GM12878 (cell line): Measurements from ENCODE around the gene LNX2. TPM values are rescaled to one million over a fixed set of nuclear protein-coding genes. Genes with fewer than 3 reads are reported as not detected.

Experiments used
- ATAC-seq: fragments of 200-7000 bp; cut with Tn5 transposase; 3 replicates; pipeline ENCODE4 v1.9.1; 2020; ENCODE audit warnings: mild to moderate bottlenecking, moderate library complexity
- BruUV-seq: library from RNA; stranded (reverse); fragments of 400-500 nt; replicated peaks from 2 replicates; lab custom pipeline; 2021; lab: Mats Ljungman, UMichigan
- CTCF ChIA-PET: fragments of 300-600 bp; sonication (Branson Sonifier 250); formaldehyde crosslinking; extraction: SDS; loops from one replicate; lab custom pipeline; 2021; ENCODE audit warnings: inconsistent platforms; lab: Yijun Ruan, JAX
- POLR2A ChIA-PET: fragments of 350-600 bp; formaldehyde crosslinking; extraction: SDS; loops from one replicate; lab custom pipeline; 2021; ENCODE audit warnings: inconsistent platforms; lab: Charles Lee
- RAD21 ChIA-PET: fragments of 300-600 bp; sonication (Branson Sonifier 250); formaldehyde crosslinking; loops from one replicate; lab custom pipeline; 2023; ENCODE audit warnings: antibody characterized with exemption; ENCODE audit not compliant: unreplicated experiment; lab: Charles Lee
- SMC1A ChIA-PET: fragments of 300-600 bp; sonication (Branson Sonifier 250); formaldehyde crosslinking; loops from one replicate; lab custom pipeline; 2023; ENCODE audit not compliant: unreplicated experiment, uncharacterized antibody; lab: Charles Lee
- DNase-seq: peaks from one replicate; pipeline ENCODE4 v3.0.0-alpha.2; 2011; ENCODE audit warnings: low read depth, low spot score
- FAIRE-seq: peaks from 3 replicates; lab custom pipeline; 2011; peaks lifted over from hg19 to GRCh38; lab: Jason Lieb, UNC
- H2AFZ ChIP-seq: 2 replicates; pipeline ENCODE4 v1.6.0; 2011; ENCODE audit warnings: low read depth, low read length, control low read depth; ENCODE audit not compliant: control insufficient read depth
- H3K27ac ChIP-seq: 2 replicates; pipeline ENCODE4 v1.5.1; 2011; ENCODE audit warnings: control low read depth; ENCODE audit not compliant: control insufficient read depth, insufficient read depth
- H3K27me3 ChIP-seq, 2 experiments: replicated peaks in 1 of 2; 2 replicates each; pipeline versions ENCODE4 v1.6.0 to v1.6.1; 2011; ENCODE audit warnings: low read length in 1 of 2; ENCODE audit not compliant: control insufficient read depth in 2 of 2, insufficient read depth in 2 of 2
- H3K36me3 ChIP-seq, 2 experiments: 2 replicates each; pipeline ENCODE4 v1.5.1; 2011; ENCODE audit warnings: low read length in 1 of 2; ENCODE audit not compliant: control insufficient read depth in 2 of 2, insufficient read depth in 2 of 2
- H3K4me1 ChIP-seq: 2 replicates; pipeline ENCODE4 v1.6.1; 2011; ENCODE audit warnings: mild to moderate bottlenecking, low read length, moderate library complexity, mixed read lengths; ENCODE audit not compliant: control insufficient read depth, insufficient read depth
- H3K4me2 ChIP-seq: 2 replicates; pipeline ENCODE4 v1.6.0; 2011; ENCODE audit warnings: control low read depth; ENCODE audit not compliant: control insufficient read depth, insufficient read depth
- H3K4me3 ChIP-seq: fragments of 200-600 bp; sonication (generic); 2 replicates; pipeline ENCODE4 v1.5.1; 2016
- H3K79me2 ChIP-seq: 2 replicates; pipeline ENCODE4 v1.6.0; 2011; ENCODE audit warnings: low read length; ENCODE audit not compliant: control insufficient read depth, insufficient read depth
- H3K9ac ChIP-seq: 2 replicates; pipeline ENCODE4 v1.8.0; 2011; ENCODE audit warnings: low read length, control low read depth, mixed read lengths; ENCODE audit not compliant: control insufficient read depth, insufficient read depth
- H3K9me3 ChIP-seq: replicated peaks from 3 replicates; pipeline ENCODE4 v1.5.1; 2011; ENCODE audit warnings: mild to moderate bottlenecking, low read length; ENCODE audit not compliant: control insufficient read depth, insufficient read depth
- H4K20me1 ChIP-seq: 2 replicates; pipeline ENCODE4 v1.6.0; 2011; ENCODE audit not compliant: control insufficient read depth, insufficient read depth
- BRCA1 ChIP-seq: IDR thresholded peaks from 2 replicates; pipeline ENCODE4 v1.6.1; 2011; ENCODE audit warnings: low read depth, low read length, improper control_type of control experiment
- CBX3 ChIP-seq: fragments of 200-600 bp; sonication (generic); IDR thresholded peaks from 2 replicates; pipeline ENCODE4 v1.6.1; 2016; ENCODE audit warnings: low read depth, borderline replicate concordance
- CREB1 ChIP-seq: IDR thresholded peaks from 2 replicates; pipeline ENCODE4 v1.6.1; 2012; ENCODE audit warnings: low read depth, mild to moderate bottlenecking, inconsistent platforms
- EED ChIP-seq: sonication (generic); IDR thresholded peaks from 2 replicates; pipeline ENCODE4 v1.6.1; 2016; ENCODE audit warnings: antibody characterized with exemption, low read depth
- ELK1 ChIP-seq: IDR thresholded peaks from 2 replicates; pipeline ENCODE4 v1.6.1; 2012; ENCODE audit warnings: low read depth, low read length, improper control_type of control experiment
- FOXK2 ChIP-seq: fragments of 450-650 bp; IDR thresholded peaks from 2 replicates; pipeline ENCODE4 v1.6.1; 2017; ENCODE audit warnings: mild to moderate bottlenecking, moderate library complexity
- HDAC6 ChIP-seq: fragments of 200-600 bp; sonication (generic); IDR thresholded peaks from one replicate; pipeline ENCODE4 v1.8.0; 2017; ENCODE audit warnings: antibody characterized with exemption; ENCODE audit not compliant: unreplicated experiment
- JUND ChIP-seq: IDR thresholded peaks from 2 replicates; pipeline ENCODE4 v1.6.1; 2012; ENCODE audit warnings: low read depth, mild to moderate bottlenecking, low read length, improper control_type of control experiment, moderate library complexity
- LARP7 ChIP-seq: fragments of 450-650 bp; IDR thresholded peaks from 2 replicates; pipeline ENCODE4 v1.6.1; 2017; ENCODE audit warnings: mild to moderate bottlenecking
- NFIC ChIP-seq: IDR thresholded peaks from 2 replicates; pipeline ENCODE4 v1.6.1; 2012; ENCODE audit warnings: low read depth, mild to moderate bottlenecking, inconsistent platforms, low read length, moderate library complexity
- NRF1 ChIP-seq: conservative IDR thresholded peaks from 2 replicates; pipeline ENCODE4 v1.6.1; 2011; ENCODE audit warnings: mild to moderate bottlenecking, low read depth, low read length, improper control_type of control experiment
- SMAD1 ChIP-seq: fragments of 450-650 bp; IDR thresholded peaks from 2 replicates; pipeline ENCODE4 v1.6.1; 2018; ENCODE audit warnings: mild to moderate bottlenecking, low read depth; ENCODE audit not compliant: partially characterized antibody
- SPI1 ChIP-seq: IDR thresholded peaks from 2 replicates; pipeline ENCODE4 v1.6.1; 2011; ENCODE audit warnings: low read depth, mild to moderate bottlenecking, low read length, moderate library complexity, borderline replicate concordance; ENCODE audit not compliant: insufficient read depth
- SREBF1 ChIP-seq: IDR thresholded peaks from 2 replicates; pipeline ENCODE4 v1.6.1; 2012; ENCODE audit warnings: mild to moderate bottlenecking, low read length
- SRF ChIP-seq, 2 experiments: IDR thresholded peaks; 2 replicates each; pipeline ENCODE4 v1.6.1; 2011; ENCODE audit warnings: low read depth in 2 of 2, low read length in 2 of 2, mild to moderate bottlenecking in 1 of 2, moderate library complexity in 1 of 2
- YBX1 ChIP-seq: fragments of 450-650 bp; IDR thresholded peaks from 2 replicates; pipeline ENCODE4 v1.6.1; 2016; ENCODE audit warnings: antibody characterized with exemption
- ZNF207 ChIP-seq: fragments of 450-650 bp; IDR thresholded peaks from 2 replicates; pipeline ENCODE4 v1.6.1; 2014; ENCODE audit warnings: antibody characterized with exemption, mild to moderate bottlenecking, borderline replicate concordance
- in situ Hi-C: fragments of 300-500 bp; cut with MboI; formaldehyde crosslinking; loops from 9 replicates; pipeline ENCODE4 v1.14.3; 2018; ENCODE audit warnings: mixed read lengths
- intact Hi-C: fragments of 100-400 bp; cut with micrococcal nuclease; formaldehyde crosslinking; loops from one replicate; pipeline ENCODE4 v1.14.2; 2022; ENCODE audit not compliant: unreplicated experiment
- polyA plus RNA-seq, 11 experiments: library from polyadenylated mRNA; depleted of rRNA in 4 of 11; unstranded in 6 of 11; stranded (reverse) in 5 of 11; fragments of >200 nt; fragmentation: Nextera tagmentation in 4 of 11; fragmentation: Illumina TruSeq in 1 of 11; extraction: Ambion mirVana in 4 of 11; extraction: Trizol in 1 of 11; gene quantifications; 1 replicate in 1 of 11; 2 replicates in 10 of 11; pipeline versions ENCODE4 v1.2.1 to v1.2.3, GENCODE V29; 2011 to 2016; ENCODE audit warnings: inconsistent platforms in 2 of 11, missing spikeins in 2 of 11, low read depth in 1 of 11
- total RNA-seq, 4 experiments: library from RNA; depleted of rRNA in 3 of 4; stranded (reverse); fragments of >200 nt in 3 of 4; fragmentation: Illumina TruSeq in 1 of 4; extraction: Trizol in 1 of 4; gene quantifications; 2 replicates each; pipeline versions ENCODE4 v1.2.1 to v1.2.3, GENCODE V29; 2013 to 2021

Gene LNX2
- total and polyA plus RNA-seq, 10 of the 15 experiments (the other 5 are each of a cell fraction or from before 2014, with no cell fraction given): 1.3 to 7.7 (median 4.4) TPM

DNA sequence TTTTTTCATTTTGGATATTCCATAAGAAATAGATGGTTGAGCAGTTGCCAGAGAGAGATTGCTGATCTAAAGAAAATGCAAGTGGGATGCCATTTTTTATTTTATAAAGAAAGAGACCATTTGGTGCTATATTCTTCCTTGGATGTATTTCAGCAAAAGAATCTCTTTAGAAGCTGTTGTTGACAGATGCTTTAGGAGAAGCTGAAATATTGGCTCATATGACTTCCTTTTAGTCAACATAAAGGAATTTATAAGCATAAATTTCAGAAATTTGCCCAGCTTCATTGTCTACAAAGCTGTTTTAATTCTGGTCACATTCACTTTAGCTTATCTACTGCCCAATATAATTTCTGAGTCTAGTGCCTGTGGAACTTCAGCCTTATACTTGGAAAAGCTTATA lies 38.2 kb upstream of the LNX2 start:
- ChIA-PET RAD21 (no interaction called here), SMC1A (interaction anchor here (0.6 to 1.5 kb wide), 3 partner anchors 7 to 52 kb away, joined by 3 read pairs; no protein-coding TSS in a partner anchor), CTCF (interaction anchor here (1.7 kb wide), 1 partner anchor 168 kb away, joined by 4 read pairs; no protein-coding TSS in a partner anchor), POLR2A (no interaction called here)
- ATAC-seq (no peak), DNase-seq (no peak), FAIRE-seq (no peak)
- no peak overlapping the region for H3K9ac ChIP-seq
- no peak overlapping the region for H3K4me3 ChIP-seq
- TF ChIP-seq LARP7: no peak
- no peak for TF ChIP-seq YBX1
- no peak for TF ChIP-seq BRCA1
- no peak for TF ChIP-seq SPI1
- no peak for TF ChIP-seq CBX3
- no peak for TF ChIP-seq EED
- TF ChIP-seq JUND: no peak
- TF ChIP-seq NRF1: no peak
- no peak for TF ChIP-seq SMAD1
- TF ChIP-seq ELK1: no peak
- no peak for TF ChIP-seq HDAC6
- no peak for TF ChIP-seq ZNF207
- TF ChIP-seq NFIC: no peak
- TF ChIP-seq SREBF1: no peak
- TF ChIP-seq FOXK2: no peak
- no peak for TF ChIP-seq SRF (IDR thresholded peaks at IDR 0.05; ENCODE audit: low read depth in 2 of 2, low read length in 2 of 2)
- TF ChIP-seq CREB1: no peak
- H3K36me3 ChIP-seq: peaks cover 0 to 14% of the 10 kb centered on the region in 2 experiments; a peak in 2 of 4 replicates
- H2AFZ ChIP-seq: no peak overlapping the region
- no peaks in the 10 kb centered on the region for H3K27me3 ChIP-seq
- no peaks in the 10 kb centered on the region; the same call in 1 of the 2 replicates for H4K20me1 ChIP-seq
- H3K4me1 ChIP-seq: no peaks in the 10 kb centered on the region
- H3K4me2 ChIP-seq: no peak overlapping the region
- BruUV-seq: no TSS peak
- in situ Hi-C loops: no loop called here
- intact Hi-C loops: no loop called here
- H3K27ac ChIP-seq: no peak overlapping the region
- no peaks in the 10 kb centered on the region for H3K79me2 ChIP-seq
- H3K9me3 ChIP-seq: no peaks in the 10 kb centered on the region
